ENCODE data around the gene COL23A1.

Gene COL23A1

GRCh38 chr5:178215280-178216002 lies 374.8 kb downstream of the COL23A1 start:
- TF ChIP-seq POLR2A (IDR thresholded peaks at IDR 0.05; ENCODE audit: low read length) (no peak), GATA1 (IDR thresholded peaks at IDR 0.05; ENCODE audit: low read depth, low read length) (no peak)
- DNase-seq, result no peak

DNA sequence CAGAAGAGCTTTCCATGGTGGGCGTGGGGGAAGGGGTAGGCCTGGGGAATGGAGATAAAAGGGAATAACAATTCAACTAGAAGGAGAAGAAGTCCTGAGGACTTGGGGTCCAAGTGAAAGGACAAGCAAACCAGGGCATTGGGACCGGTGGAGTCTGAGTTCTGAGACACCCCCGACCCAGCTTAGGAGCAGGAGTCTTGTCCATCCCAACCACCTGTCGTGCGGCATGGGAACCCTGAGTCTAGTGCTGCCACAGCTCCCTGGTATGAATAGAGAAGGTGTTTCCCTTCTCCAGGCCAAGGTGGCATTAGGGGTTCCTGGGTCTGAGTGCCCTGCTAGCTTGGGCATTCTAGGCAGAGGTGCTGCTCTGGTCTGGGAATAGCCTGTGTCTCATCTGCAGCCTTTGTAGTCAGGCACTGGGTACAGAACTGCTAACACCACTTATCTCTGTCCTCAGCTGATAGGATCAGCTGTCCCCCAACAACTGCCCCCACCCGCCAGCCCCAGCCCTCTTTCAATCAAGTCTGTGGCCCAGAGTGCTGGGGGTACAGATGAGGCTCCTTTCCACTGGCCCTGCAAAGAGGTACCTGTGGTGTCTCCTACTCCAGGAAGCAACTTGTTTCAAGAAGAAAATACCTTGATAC lies 375.9 kb downstream of the COL23A1 start:
- TF ChIP-seq GATA1 (IDR thresholded peaks at IDR 0.05; ENCODE audit: low read depth, low read length), result no peak
- TF ChIP-seq POLR2A (IDR thresholded peaks at IDR 0.05; ENCODE audit: low read length), result no peak
- DNase-seq, result peak in 1 of 2 experiments; percentile 43

DNA sequence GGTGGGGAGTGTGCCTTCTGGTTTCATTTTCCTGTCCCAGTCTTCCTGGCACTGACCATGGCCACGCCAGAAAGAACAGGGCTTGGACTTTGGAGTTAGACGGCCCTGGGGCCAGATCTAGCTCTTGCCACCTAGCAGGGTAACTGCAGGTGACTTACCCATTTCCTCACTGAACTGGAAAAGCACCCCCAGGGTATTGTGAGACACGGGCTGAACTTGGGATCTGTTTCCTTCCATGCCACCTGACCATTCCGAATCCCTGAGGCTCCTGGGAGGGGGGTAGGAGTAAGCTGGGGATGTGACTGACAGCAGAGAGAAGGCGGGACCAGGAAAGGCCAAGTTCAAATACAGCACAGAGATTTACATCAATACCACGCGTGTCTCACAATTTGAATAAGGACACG lies 376.4 kb downstream of the COL23A1 start:
- no peak for DNase-seq
- TF ChIP-seq POLR2A (IDR thresholded peaks at IDR 0.05; ENCODE audit: low read length), result no peak
- no peak for TF ChIP-seq GATA1 (IDR thresholded peaks at IDR 0.05; ENCODE audit: low read depth, low read length)

- DNase-seq, result no peak
- TF ChIP-seq POLR2A (IDR thresholded peaks at IDR 0.05; ENCODE audit: low read length) (no peak), GATA1 (IDR thresholded peaks at IDR 0.05; ENCODE audit: low read depth, low read length) (no peak)
Measured at GRCh38 chr5:178213003-178213461, 377.2 kb downstream of the COL23A1 start.

DNA sequence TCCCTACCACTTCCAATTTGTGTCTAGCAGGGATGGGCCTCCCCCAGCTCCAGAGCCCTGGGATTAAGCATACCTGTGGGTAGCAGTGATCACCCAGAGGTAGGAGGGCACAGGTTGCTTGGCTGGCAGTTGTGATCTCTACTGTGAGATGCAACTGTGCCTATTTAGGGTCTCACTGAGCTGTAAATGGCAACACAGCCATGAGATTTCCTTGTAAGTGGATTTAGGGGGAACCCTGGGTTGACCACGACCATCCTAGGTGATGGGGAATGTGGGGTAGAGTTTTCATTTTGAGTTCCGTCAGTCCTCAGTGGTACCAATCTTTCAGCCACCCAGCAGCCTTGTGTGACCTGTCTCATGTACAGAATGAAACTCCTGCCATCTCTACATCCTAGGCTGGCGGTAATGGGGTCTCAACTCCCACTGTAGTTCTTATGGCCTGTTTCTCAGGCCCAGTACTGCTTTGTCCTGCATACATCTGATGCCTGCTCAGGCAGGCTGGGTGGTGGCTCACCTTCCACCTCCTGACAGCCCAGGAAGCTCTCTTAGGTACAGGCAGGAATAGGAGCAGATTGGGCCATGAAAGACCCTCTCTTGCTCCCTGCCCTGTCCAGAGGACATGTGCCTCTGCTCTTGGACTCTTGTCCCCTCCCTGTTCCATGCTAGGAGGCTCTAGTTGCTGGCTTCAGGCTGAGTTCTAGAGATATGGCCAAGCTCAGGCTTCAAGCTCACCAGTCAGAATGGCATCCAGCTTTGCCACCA lies 377.8 kb downstream of the COL23A1 start:
- TF ChIP-seq GATA1 (IDR thresholded peaks at IDR 0.05; ENCODE audit: low read depth, low read length) (no peak), POLR2A (IDR thresholded peaks at IDR 0.05; ENCODE audit: low read length) (peak; percentile 52)
- no peak for DNase-seq

GRCh38 chr5:178211095-178212048 lies 378.8 kb downstream of the COL23A1 start:
- DNase-seq, result no peak
- TF ChIP-seq GATA1 (IDR thresholded peaks at IDR 0.05; ENCODE audit: low read depth, low read length), result no peak

GRCh38 chr5:178210686-178211085 lies 379.5 kb downstream of the COL23A1 start:
- TF ChIP-seq POLR2A (IDR thresholded peaks at IDR 0.05; ENCODE audit: low read length) (no peak), GATA1 (IDR thresholded peaks at IDR 0.05; ENCODE audit: low read depth, low read length) (no peak)
- no peak for DNase-seq

DNA sequence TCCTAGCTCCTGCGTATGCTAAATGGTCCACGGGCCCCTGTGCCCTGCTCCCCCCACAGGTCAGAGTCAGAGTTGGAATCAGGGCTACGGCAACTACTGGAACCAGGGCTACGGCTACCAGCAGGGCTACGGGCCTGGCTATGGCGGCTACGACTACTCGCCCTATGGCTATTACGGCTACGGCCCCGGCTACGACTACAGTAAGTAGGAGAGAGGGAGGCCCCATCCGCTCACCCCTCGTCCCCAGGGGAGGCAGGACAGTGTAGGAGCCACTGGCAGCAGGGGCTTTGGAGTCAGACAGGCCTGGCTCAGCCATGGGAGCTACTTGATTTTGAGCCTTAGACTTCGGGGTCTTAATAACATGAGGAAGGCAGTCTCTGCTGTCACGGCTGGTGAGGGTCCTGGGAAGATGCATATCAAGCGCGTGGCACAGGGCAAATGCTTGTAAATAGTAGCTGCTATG lies 380.1 kb downstream of the COL23A1 start:
- TF ChIP-seq GATA1 (IDR thresholded peaks at IDR 0.05; ENCODE audit: low read depth, low read length) (no peak), POLR2A (IDR thresholded peaks at IDR 0.05; ENCODE audit: low read length) (no peak)
- no peak for DNase-seq

GRCh38 chr5:178209334-178210072 lies 380.7 kb downstream of the COL23A1 start:
- TF ChIP-seq POLR2A (IDR thresholded peaks at IDR 0.05; ENCODE audit: low read length) (no peak), GATA1 (IDR thresholded peaks at IDR 0.05; ENCODE audit: low read depth, low read length) (no peak)

GRCh38 chr5:178208540-178209227 lies 381.5 kb downstream of the COL23A1 start:
- TF ChIP-seq GATA1 (IDR thresholded peaks at IDR 0.05; ENCODE audit: low read depth, low read length), result no peak
- TF ChIP-seq POLR2A (IDR thresholded peaks at IDR 0.05; ENCODE audit: low read length), result no peak

More at GRCh38 chr5:178209334-178210072, 380.7 kb downstream of the COL23A1 start:
- no peak for DNase-seq

DNA sequence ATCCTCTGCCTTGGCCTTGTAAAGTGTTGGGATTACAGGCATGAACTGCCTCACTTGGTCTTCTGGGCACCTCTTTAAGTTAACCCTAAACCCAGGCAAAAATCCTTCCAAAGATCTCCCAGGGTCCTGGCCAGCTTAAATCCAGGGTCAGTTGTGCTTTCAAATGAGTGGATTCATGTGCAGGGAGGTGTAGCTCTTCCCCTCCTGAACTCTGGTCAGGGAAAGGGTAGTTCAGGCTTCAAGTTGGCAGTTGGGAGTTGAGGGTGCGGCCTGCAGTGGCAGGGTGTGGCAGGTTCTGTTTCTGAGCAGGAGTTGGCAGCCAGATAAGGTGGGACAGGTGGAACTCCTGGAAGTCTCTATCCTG lies 382.3 kb downstream of the COL23A1 start:
- peak; percentile 56 to 60 for DNase-seq
- peak; percentile 32 for TF ChIP-seq POLR2A (IDR thresholded peaks at IDR 0.05; ENCODE audit: low read length)
- no peak for TF ChIP-seq GATA1 (IDR thresholded peaks at IDR 0.05; ENCODE audit: low read depth, low read length)

More at GRCh38 chr5:178208540-178209227, 381.5 kb downstream of the COL23A1 start:
- peak; percentile 45 to 55 for DNase-seq
